ENCODE results near the gene PAPLN.

DNA sequence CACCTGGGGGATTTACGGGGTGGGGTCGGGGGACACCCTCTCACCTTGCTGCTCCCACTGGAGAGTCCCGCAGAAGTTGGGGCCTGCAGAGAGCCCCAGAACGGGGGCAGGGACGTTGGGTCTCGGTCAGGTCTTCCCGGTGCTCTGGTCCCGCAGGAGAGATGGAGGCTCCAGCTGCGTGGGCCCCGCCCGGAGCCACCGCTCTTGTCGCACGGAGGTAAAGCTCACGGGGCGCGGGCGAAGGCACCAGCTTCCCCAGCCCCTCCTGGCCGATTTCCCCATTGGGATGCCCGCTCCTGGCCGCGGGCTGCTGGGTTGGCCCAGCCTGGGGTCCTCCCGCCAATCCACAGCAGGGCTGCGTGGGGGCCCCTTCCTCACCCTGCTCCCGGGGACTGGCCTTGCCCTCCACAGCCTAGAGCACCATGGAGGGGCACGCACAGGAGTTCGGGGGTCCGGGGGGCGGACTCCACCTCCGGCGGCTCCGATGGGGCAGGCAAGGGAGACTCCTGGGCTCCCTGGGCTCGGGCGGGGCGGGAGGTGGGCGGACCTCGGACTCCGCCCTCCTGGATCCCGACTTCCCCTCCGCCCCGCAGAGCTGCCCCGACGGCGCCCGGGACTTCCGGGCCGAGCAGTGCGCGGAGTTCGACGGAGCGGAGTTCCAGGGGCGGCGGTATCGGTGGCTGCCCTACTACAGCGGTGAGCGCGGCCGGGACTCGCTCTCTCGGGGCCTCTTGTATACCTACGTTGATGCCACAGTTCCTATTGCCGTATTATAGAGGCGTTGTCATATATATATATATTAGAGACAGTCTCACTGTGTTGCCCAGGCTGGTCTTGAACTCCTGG, 8.4 kb downstream of the PAPLN start:
- TF ChIP-seq, protein P1, sequence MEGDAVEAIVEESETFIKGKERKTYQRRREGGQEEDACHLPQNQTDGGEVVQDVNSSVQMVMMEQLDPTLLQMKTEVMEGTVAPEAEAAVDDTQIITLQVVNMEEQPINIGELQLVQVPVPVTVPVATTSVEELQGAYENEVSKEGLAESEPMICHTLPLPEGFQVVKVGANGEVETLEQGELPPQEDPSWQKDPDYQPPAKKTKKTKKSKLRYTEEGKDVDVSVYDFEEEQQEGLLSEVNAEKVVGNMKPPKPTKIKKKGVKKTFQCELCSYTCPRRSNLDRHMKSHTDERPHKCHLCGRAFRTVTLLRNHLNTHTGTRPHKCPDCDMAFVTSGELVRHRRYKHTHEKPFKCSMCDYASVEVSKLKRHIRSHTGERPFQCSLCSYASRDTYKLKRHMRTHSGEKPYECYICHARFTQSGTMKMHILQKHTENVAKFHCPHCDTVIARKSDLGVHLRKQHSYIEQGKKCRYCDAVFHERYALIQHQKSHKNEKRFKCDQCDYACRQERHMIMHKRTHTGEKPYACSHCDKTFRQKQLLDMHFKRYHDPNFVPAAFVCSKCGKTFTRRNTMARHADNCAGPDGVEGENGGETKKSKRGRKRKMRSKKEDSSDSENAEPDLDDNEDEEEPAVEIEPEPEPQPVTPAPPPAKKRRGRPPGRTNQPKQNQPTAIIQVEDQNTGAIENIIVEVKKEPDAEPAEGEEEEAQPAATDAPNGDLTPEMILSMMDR (IDR thresholded peaks at IDR 0.05; ENCODE audit: low read depth, low read length), result no peak
- no peak for TF ChIP-seq POLR2A (IDR thresholded peaks at IDR 0.05; ENCODE audit: extremely low read depth, insufficient read length)
- TF ChIP-seq, protein P2, sequence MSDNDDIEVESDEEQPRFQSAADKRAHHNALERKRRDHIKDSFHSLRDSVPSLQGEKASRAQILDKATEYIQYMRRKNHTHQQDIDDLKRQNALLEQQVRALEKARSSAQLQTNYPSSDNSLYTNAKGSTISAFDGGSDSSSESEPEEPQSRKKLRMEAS (IDR thresholded peaks at IDR 0.05; ENCODE audit: low read depth, low read length), result no peak

Measured in NB4 (cell line).